SU-DHL-6 (cell line): ENCODE measurements around the gene FKBP5.

Source experiments
- H2AFZ ChIP-seq: fragments of 200-600 bp; sonication (generic); 2 replicates; pipeline ENCODE4 v1.6.1; 2014; ENCODE audit warnings: low read depth, mild to moderate bottlenecking, moderate library complexity, mixed read lengths, antibody characterized with exemption, low read length; ENCODE audit not compliant: severe bottlenecking
- H3F3A ChIP-seq: fragments of 200-600 bp; shearing (Covaris generic); 2 replicates; pipeline ENCODE4 v1.6.0; 2016; ENCODE audit warnings: antibody characterized with exemption, mild to moderate bottlenecking; ENCODE audit not compliant: insufficient read depth
- H3K27ac ChIP-seq: fragments of 200-600 bp; sonication (generic); 2 replicates; pipeline ENCODE4 v1.5.1; 2016; ENCODE audit warnings: low read depth, mild to moderate bottlenecking, low read length, moderate library complexity, mixed read lengths
- H3K27me3 ChIP-seq: fragments of 200-600 bp; sonication (generic), shearing (Covaris generic); 2 replicates; pipeline ENCODE4 v1.6.0; 2014; ENCODE audit warnings: mild to moderate bottlenecking, low read length
- H3K36me3 ChIP-seq: fragments of 200-600 bp; sonication (generic); 2 replicates; pipeline ENCODE4 v1.6.1; 2014; ENCODE audit warnings: mild to moderate bottlenecking, low read length, mixed read lengths
- H3K4me2 ChIP-seq: fragments of 300-600, 200-600 bp; shearing (Covaris generic), sonication (generic); 2 replicates; pipeline ENCODE4 v1.6.0; 2014; ENCODE audit warnings: low read length, low read depth, mild to moderate bottlenecking; ENCODE audit not compliant: poor library complexity, severe bottlenecking
- H3K4me3 ChIP-seq: fragments of 200-600 bp; sonication (generic); 2 replicates; pipeline ENCODE4 v1.5.1; 2014; ENCODE audit warnings: antibody characterized with exemption, low read length, mild to moderate bottlenecking, mixed read lengths; ENCODE audit not compliant: insufficient read depth, poor library complexity, severe bottlenecking
- H3K79me2 ChIP-seq: fragments of 200-600 bp; sonication (generic); 2 replicates; pipeline ENCODE4 v1.6.1; 2014; ENCODE audit warnings: mild to moderate bottlenecking, low read length, moderate library complexity; ENCODE audit not compliant: insufficient read depth
- H3K9ac ChIP-seq: fragments of 200-600 bp; sonication (generic); 2 replicates; pipeline ENCODE4 v1.7.0; 2014; ENCODE audit warnings: mild to moderate bottlenecking, low read length
- H3K9me2 ChIP-seq: fragments of 200-600 bp; sonication (generic); replicated peaks from 2 replicates; pipeline ENCODE4 v1.6.1; 2014; ENCODE audit warnings: low read length; ENCODE audit not compliant: insufficient read depth
- H3K9me3 ChIP-seq: fragments of 200-600 bp; sonication (generic); 2 replicates; pipeline ENCODE4 v1.6.1; 2014; ENCODE audit warnings: low read length, mixed read lengths; ENCODE audit not compliant: insufficient read depth
- H4K20me1 ChIP-seq: fragments of 200-600 bp; sonication (generic); 2 replicates; pipeline ENCODE4 v1.6.1; 2014; ENCODE audit warnings: low read depth, mild to moderate bottlenecking, antibody characterized with exemption, low read length, moderate library complexity, mixed read lengths
- EZH2phosphoT487 ChIP-seq: fragments of 200-600 bp; sonication (generic), shearing (Covaris generic); conservative IDR thresholded peaks from 2 replicates; pipeline ENCODE4 v1.6.1; 2018; ENCODE audit warnings: mild to moderate bottlenecking, antibody characterized with exemption, low read length, moderate library complexity, mixed read lengths
- TF ChIP-seq, protein P1 (sequence below): fragments of 200-600 bp; sonication (generic); IDR thresholded peaks from one replicate; pipeline ENCODE4 v1.5.1; 2017; ENCODE audit warnings: antibody characterized with exemption, mild to moderate bottlenecking, low read length, moderate library complexity; ENCODE audit not compliant: insufficient read depth, poor library complexity, severe bottlenecking

The FKBP5 gene

DNA sequence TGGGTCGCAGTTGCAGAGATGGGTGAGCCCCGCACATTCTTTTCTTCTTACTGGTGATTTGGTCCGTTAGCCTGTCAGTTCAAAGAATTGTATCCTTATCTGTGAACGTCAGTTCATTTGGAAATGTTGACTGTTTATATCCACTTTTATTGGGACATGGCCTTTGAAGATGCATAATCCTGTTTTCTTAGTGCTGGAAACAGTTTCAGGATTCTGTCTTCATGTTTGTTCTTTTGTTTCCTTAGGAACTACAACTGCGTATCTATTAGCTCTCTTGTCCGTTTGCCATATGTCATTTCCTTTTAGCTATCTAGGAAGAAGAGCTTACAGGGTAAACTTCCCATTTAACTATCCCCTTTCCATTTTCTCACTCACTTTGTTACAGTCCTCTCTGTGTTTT is 141.0 kb downstream of the FKBP5 start:
- Histone ChIP-seq H3K9ac (no peak overlapping the region), H3K79me2 (no peaks in the 10 kb centered on the region), H3K9me3 (peaks cover 5% of the 10 kb centered on the region; the same call in 1 of the 2 replicates), H3K4me2 (no peak overlapping the region), H3K4me3 (no peak overlapping the region), H3K9me2 (no peaks in the 10 kb centered on the region), H3K36me3 (no peaks in the 10 kb centered on the region), H2AFZ (no peak overlapping the region), H3K27ac (no peak overlapping the region), H4K20me1 (no peaks in the 10 kb centered on the region), H3K27me3 (no peaks in the 10 kb centered on the region), H3F3A (no peaks in the 10 kb centered on the region)
- TF ChIP-seq, protein P1, sequence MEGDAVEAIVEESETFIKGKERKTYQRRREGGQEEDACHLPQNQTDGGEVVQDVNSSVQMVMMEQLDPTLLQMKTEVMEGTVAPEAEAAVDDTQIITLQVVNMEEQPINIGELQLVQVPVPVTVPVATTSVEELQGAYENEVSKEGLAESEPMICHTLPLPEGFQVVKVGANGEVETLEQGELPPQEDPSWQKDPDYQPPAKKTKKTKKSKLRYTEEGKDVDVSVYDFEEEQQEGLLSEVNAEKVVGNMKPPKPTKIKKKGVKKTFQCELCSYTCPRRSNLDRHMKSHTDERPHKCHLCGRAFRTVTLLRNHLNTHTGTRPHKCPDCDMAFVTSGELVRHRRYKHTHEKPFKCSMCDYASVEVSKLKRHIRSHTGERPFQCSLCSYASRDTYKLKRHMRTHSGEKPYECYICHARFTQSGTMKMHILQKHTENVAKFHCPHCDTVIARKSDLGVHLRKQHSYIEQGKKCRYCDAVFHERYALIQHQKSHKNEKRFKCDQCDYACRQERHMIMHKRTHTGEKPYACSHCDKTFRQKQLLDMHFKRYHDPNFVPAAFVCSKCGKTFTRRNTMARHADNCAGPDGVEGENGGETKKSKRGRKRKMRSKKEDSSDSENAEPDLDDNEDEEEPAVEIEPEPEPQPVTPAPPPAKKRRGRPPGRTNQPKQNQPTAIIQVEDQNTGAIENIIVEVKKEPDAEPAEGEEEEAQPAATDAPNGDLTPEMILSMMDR = no peak
- no peak for TF ChIP-seq EZH2phosphoT487

DNA sequence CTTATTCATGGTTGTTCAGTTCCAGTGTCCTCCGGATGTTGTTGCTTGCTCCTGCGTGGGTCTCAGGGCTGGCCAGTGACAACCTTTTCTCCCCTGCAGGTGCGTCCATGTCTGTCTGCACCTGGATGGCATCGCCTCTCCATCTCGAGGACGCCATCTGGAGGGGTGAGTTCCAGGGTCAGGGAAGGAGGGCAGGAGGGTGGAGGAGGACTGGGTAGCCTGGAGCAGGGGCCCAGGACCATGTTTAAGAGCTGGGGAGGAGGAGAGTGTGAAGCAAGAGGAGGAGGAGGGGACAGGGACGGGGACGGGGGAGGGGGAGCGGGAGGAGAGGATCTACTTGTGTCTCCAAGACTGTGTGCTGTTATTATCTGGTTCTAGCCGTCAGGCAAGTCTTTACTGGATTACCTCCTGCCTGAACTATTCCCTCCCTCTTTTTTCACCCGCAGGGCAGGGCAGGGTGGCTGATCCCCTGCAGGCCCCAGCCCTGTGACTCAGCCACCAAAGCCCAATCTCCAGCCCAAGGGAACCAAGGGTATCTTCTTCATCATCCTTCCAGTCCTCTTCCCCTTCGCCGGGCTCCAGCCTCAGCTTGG is 143.8 kb downstream of the FKBP5 start:
- Histone ChIP-seq H3F3A (no peaks in the 10 kb centered on the region), H2AFZ (no peak overlapping the region), H3K79me2 (no peaks in the 10 kb centered on the region), H3K4me3 (no peak overlapping the region), H3K27ac (no peak overlapping the region), H3K9ac (no peak overlapping the region), H3K4me2 (no peak overlapping the region), H4K20me1 (no peaks in the 10 kb centered on the region), H3K36me3 (no peaks in the 10 kb centered on the region; the same call in 1 of the 2 replicates), H3K9me2 (no peaks in the 10 kb centered on the region), H3K27me3 (no peaks in the 10 kb centered on the region), H3K9me3 (0 out of 2 replicates have a peak, but pooled peaks cover 4% of the 10 kb centered on the region)
- TF ChIP-seq EZH2phosphoT487 = no peak
- TF ChIP-seq, protein P1 = no peak

DNA sequence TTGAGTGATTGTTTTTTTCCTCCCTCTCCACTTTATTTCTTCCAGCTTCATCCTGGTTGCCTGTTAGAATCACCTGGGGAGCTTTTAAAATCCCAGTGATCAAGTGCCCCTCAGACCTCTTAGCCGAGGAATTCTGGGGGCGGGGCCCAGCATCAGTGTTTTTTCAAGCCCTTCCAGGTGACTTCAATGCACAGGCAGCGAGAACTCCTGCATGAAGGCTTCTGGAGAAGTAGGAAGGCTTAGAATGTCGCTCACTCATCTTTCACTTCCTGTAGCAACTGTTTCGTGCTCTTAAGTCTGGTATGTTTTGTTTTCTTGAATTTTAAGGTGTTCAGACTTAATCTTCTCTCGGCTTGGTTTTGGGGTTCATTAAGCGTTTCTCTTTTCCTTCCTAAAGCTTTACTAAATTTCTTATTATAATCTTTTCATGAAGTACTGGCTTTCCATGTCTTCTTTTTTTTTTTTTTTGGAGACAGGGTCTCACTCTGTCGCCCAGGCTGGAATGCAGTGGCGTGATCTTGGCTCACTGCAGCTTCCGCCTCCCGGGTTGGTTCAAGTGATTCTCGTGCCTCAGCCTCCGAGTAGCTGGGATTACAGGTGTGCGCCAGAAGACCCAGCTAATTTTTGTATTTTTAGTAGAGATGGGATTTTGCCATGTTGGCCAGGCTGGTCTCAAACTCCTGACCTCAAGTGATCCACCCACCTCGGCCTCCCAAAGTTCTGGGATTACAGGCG is 145.1 kb downstream of the FKBP5 start:
- H3K36me3 ChIP-seq = no peaks in the 10 kb centered on the region; the same call in 1 of the 2 replicates
- no peak overlapping the region for H3K9ac ChIP-seq
- H3K9me3 ChIP-seq = 0 out of 2 replicates have a peak, but pooled peaks cover 4% of the 10 kb centered on the region
- TF ChIP-seq EZH2phosphoT487 = no peak
- TF ChIP-seq, protein P1 = no peak
- H2AFZ ChIP-seq = peak overlapping the region; percentile 46
- H3K9me2 ChIP-seq = no peaks in the 10 kb centered on the region
- no peak overlapping the region for H3K27ac ChIP-seq
- H3K4me2 ChIP-seq = no peak overlapping the region
- no peaks in the 10 kb centered on the region for H3K27me3 ChIP-seq
- no peaks in the 10 kb centered on the region for H3F3A ChIP-seq
- H3K4me3 ChIP-seq = no peak overlapping the region
- no peaks in the 10 kb centered on the region for H3K79me2 ChIP-seq
- H4K20me1 ChIP-seq = no peaks in the 10 kb centered on the region
